ENCODE measurements around the gene NLRP7.
"Not testable (repeated sequence)": the region's sequence is repeated elsewhere in the genome, so short reads cannot be mapped to it uniquely, and the experiment has no call there.

NLRP7 gene

DNA sequence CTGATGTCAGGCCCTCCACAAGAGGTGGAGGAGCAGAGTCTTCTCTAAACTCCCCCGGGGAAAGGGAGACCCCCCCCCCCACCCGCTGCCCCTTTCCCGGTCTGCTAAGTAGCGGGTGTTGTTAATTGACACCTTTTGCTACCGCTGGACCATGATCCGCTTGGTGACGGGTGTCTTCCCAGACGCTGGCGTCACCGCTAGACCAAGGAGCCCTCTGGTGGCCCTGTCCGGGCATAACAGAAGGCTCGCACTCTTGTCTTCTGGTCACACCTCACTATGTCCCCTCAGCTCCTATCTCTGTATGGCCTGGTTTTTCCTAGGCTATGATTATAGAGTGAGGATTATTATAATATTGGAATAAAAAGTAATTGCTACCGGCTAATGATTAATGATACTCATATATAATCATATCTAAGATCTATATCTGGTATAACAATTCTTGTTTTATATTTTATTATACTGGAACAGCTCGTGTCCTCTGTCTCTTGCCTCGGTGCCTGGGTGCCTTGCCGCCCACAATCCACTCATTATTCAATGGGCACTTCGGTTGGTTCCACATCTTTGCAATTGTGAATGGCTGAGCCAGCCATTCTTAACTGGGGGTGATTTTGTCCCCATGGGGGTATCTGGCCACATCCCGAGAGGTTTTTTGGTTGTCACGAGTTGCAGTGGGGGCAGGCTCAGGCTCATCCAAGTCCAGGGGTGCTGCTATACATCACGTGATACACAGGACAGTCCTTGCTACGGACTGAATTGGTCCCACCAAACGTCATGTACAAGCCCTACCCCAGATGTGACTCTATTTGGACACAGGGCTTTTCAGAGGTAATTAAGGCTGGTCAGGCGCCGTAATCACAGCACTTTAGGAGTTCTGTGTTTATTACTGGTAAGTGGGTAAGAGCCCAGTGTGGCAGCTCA is 27.4 kb downstream of the NLRP7 start:
- not testable (repeated sequence) for H3K9me3 ChIP-seq (ENCODE audit: control insufficient read depth in 2 of 2, low read length in 2 of 2); H3K4me1 ChIP-seq (ENCODE audit: control insufficient read depth, insufficient read depth, low read length); H3K36me3 ChIP-seq (ENCODE audit: control insufficient read depth in 2 of 2, insufficient read depth in 2 of 2, low read length in 2 of 2); H3K27me3 ChIP-seq (ENCODE audit: control insufficient read depth in 1 of 2, insufficient read depth in 2 of 2, low read length in 2 of 2); H3K4me3 ChIP-seq (ENCODE audit: low read length in 2 of 2); H3K9ac ChIP-seq (ENCODE audit: low read length in 2 of 2); H3K27ac ChIP-seq (ENCODE audit: low read length)

DNA sequence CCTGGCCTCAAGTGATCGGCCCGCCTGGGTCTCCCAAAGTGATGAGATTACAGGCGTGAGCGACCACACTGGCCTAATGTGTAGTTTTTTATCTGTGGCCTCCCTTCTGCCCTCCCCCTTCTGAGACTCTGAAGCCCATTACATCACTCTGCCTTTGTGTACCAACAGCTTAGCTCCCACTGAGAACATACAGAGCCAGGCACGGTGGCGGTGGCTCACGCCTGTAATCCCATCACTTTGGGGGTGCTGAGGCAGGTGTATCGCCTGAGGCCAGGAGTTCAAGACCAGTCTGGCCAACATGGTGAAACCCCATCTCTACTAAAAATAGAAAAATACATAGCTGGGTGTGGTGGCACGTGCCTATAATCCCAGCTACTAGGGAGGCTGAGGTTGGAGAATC is 28.8 kb downstream of the NLRP7 start:
- Histone ChIP-seq H3K9me3 (ENCODE audit: control insufficient read depth in 2 of 2, low read length in 2 of 2) (no peaks in the 10 kb centered on the region), H3K36me3 (ENCODE audit: control insufficient read depth in 2 of 2, insufficient read depth in 2 of 2, low read length in 2 of 2) (no peaks in the 10 kb centered on the region)

DNA sequence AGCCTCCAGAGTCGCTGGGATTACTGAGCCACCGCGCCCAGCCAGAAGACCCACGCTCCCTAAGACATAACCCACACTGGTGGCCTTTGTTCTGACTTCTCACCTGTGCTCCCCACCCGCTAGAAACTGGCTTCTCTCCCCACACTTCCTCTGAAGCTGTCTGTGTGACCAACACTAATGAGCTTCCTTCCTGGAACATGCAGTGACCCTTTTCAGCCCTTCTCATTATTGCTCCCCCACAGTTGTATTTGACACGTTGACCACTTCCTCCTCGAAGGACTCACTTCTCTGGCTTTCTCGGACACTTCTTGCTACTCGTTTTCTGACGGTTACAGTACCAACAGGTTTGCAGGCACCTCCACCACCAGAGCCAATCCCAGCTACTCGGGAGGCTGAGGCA is 30.5 kb downstream of the NLRP7 start:
- peaks cover 0 to 4% of the 10 kb centered on the region in 2 donors for H3K27me3 ChIP-seq (ENCODE audit: control insufficient read depth in 1 of 2, insufficient read depth in 2 of 2, low read length in 2 of 2)
- H3K36me3 ChIP-seq (ENCODE audit: control insufficient read depth in 2 of 2, insufficient read depth in 2 of 2, low read length in 2 of 2): no peaks in the 10 kb centered on the region
- no peak overlapping the region for H3K9ac ChIP-seq (ENCODE audit: low read length in 2 of 2)
- no peak overlapping the region for H3K4me3 ChIP-seq (ENCODE audit: low read length in 2 of 2)
- no peak overlapping the region for H3K27ac ChIP-seq (ENCODE audit: low read length)
- H3K4me1 ChIP-seq (ENCODE audit: control insufficient read depth, insufficient read depth, low read length): no peaks in the 10 kb centered on the region
- no peaks in the 10 kb centered on the region for H3K9me3 ChIP-seq (ENCODE audit: control insufficient read depth in 2 of 2, low read length in 2 of 2)

More for the DNA sequence above, 28.8 kb downstream of the NLRP7 start:
- Histone ChIP-seq H3K27ac (ENCODE audit: low read length) (no peak overlapping the region), H3K9ac (ENCODE audit: low read length in 2 of 2) (no peak overlapping the region), H3K27me3 (ENCODE audit: control insufficient read depth in 1 of 2, insufficient read depth in 2 of 2, low read length in 2 of 2) (peaks cover 0 to 4% of the 10 kb centered on the region in 2 donors), H3K4me3 (ENCODE audit: low read length in 2 of 2) (no peak overlapping the region), H3K4me1 (ENCODE audit: control insufficient read depth, insufficient read depth, low read length) (no peaks in the 10 kb centered on the region)

DNA sequence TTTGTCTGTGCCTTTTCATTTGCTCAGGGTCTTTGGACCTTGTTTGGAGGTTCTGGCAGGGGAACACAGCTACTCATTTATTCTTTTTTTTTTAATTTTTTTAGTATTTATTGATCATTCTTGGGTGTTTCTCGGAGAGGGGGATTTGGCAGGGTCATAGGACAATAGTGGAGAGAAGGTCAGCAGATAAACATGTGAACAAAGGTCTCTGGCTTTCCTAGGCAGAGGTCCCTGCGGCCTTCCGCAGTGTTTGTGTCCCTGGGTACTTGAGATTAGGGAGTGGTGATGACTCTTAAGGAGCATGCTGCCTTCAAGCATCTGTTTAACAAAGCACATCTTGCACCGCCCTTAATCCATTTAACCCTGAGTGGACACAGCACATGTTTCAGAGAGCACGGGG is 39.4 kb downstream of the NLRP7 start:
- H3K9ac ChIP-seq (ENCODE audit: low read length in 2 of 2); H3K4me1 ChIP-seq (ENCODE audit: control insufficient read depth, insufficient read depth, low read length); H3K27ac ChIP-seq (ENCODE audit: low read length): not testable (repeated sequence)

DNA sequence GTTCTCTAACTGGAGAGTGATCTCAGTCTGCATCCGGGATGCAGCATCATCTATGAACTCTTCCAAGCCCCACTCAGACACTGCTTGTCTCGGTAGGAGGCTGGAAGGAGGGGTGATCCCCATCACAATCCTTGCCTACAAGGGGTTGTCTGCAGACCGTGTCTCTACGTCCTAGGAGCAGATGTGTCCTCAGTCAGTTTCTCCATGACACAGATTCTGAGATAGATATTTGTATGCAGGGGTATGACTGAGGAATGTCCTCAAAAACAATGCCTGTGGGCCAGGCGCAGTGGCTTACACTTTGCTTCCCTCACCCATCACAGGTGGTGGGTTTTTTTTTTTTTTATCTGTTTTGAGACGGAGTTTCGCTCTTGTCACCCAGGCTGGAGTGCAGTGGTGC is 40.5 kb downstream of the NLRP7 start:
- no peak overlapping the region for H3K9ac ChIP-seq (ENCODE audit: low read length in 2 of 2)
- H3K27ac ChIP-seq (ENCODE audit: low read length): no peak overlapping the region
- H3K4me1 ChIP-seq (ENCODE audit: control insufficient read depth, insufficient read depth, low read length): no peaks in the 10 kb centered on the region
- peaks cover 0 to 2% of the 10 kb centered on the region in 2 donors for H3K27me3 ChIP-seq (ENCODE audit: control insufficient read depth in 1 of 2, insufficient read depth in 2 of 2, low read length in 2 of 2)
- H3K9me3 ChIP-seq (ENCODE audit: control insufficient read depth in 2 of 2, low read length in 2 of 2): no peaks in the 10 kb centered on the region
- no peak overlapping the region for H3K4me3 ChIP-seq (ENCODE audit: low read length in 2 of 2)
- H3K36me3 ChIP-seq (ENCODE audit: control insufficient read depth in 2 of 2, insufficient read depth in 2 of 2, low read length in 2 of 2): no peaks in the 10 kb centered on the region

More for the DNA sequence above, 39.4 kb downstream of the NLRP7 start:
- H3K36me3 ChIP-seq (ENCODE audit: control insufficient read depth in 2 of 2, insufficient read depth in 2 of 2, low read length in 2 of 2); H3K4me3 ChIP-seq (ENCODE audit: low read length in 2 of 2); H3K27me3 ChIP-seq (ENCODE audit: control insufficient read depth in 1 of 2, insufficient read depth in 2 of 2, low read length in 2 of 2); H3K9me3 ChIP-seq (ENCODE audit: control insufficient read depth in 2 of 2, low read length in 2 of 2): not testable (repeated sequence)

DNA sequence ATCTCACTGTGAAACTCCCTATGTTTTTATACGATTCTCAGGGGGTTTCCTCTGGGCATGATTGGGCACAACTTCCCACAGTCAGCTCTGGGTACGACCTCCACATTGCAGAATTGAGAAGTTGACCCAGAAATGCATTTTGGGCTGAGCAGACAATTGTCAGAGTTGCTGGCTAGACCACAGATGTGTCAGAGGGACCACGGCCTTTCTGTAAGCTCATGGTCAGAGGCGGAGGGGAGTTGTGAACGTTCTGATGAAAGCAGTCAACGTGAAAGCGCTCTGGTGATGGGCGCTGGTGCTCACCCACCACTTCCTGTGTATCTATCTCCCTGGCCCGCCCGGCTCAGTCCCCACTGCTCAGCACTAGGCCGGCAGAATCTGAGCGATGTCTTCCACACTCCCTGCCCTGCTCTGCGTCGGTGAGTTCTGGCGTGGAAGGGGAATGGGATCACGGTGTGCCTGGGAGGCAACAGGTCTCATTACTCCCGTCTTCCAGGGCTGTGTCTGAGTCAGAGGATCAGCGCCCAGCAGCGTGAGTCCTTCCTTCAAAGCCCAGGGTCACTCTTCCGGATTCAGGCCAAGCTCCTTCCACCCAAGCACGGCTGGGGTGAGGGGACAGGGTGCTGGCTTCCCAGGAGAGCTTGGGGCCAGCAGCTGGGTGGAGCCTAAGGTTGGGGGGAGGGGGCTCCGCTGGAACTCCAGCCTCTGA is 41.4 kb downstream of the NLRP7 start, which contains the start of gene NCR1:
NCR1 (plus strand) TSS at position 346 of the 709 bp plus-strand sequence; CDS start at position 386, 40 bp downstream.
- Histone ChIP-seq H3K9ac (ENCODE audit: low read length in 2 of 2) (no peak within 1 kb of the TSS), H3K36me3 (ENCODE audit: control insufficient read depth in 2 of 2, insufficient read depth in 2 of 2, low read length in 2 of 2) (no peaks in the 10 kb centered on the region), H3K4me1 (ENCODE audit: control insufficient read depth, insufficient read depth, low read length) (no peaks in the 10 kb centered on the region), H3K9me3 (ENCODE audit: control insufficient read depth in 2 of 2, low read length in 2 of 2) (no peaks in the 10 kb centered on the region), H3K27me3 (ENCODE audit: control insufficient read depth in 1 of 2, insufficient read depth in 2 of 2, low read length in 2 of 2) (peaks cover 0 to 2% of the 10 kb centered on the region in 2 donors), H3K27ac (ENCODE audit: low read length) (no peak within 1 kb of the TSS), H3K4me3 (ENCODE audit: low read length in 2 of 2) (no peak within 1 kb of the TSS)

DNA sequence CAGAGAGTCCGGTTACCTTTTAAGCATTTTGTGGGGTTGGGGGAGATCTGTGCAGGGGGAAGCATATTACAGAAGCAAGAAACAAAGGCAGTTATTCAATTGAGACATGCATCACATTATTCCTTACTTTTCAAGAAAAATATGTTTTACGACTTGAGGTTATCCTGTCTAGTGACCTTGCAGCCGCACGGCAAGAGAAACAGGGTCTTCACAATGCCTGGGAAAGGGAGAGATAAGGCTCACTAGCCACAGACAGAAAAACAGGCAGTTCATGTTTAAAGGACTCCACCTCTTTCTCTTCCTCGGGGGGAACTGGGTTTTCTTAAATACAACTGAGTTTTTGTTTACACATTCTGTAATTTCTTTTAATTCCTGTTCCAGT is 41.9 kb downstream of the NLRP7 start:
- no peak overlapping the region for H3K27ac ChIP-seq (ENCODE audit: low read length)
- H3K9ac ChIP-seq (ENCODE audit: low read length in 2 of 2): no peak overlapping the region
- no peak overlapping the region for H3K4me3 ChIP-seq (ENCODE audit: low read length in 2 of 2)
- H3K36me3 ChIP-seq (ENCODE audit: control insufficient read depth in 2 of 2, insufficient read depth in 2 of 2, low read length in 2 of 2): no peaks in the 10 kb centered on the region
- H3K4me1 ChIP-seq (ENCODE audit: control insufficient read depth, insufficient read depth, low read length): no peaks in the 10 kb centered on the region
- no peaks in the 10 kb centered on the region for H3K9me3 ChIP-seq (ENCODE audit: control insufficient read depth in 2 of 2, low read length in 2 of 2)
- peaks cover 0 to 2% of the 10 kb centered on the region in 2 donors for H3K27me3 ChIP-seq (ENCODE audit: control insufficient read depth in 1 of 2, insufficient read depth in 2 of 2, low read length in 2 of 2)

DNA sequence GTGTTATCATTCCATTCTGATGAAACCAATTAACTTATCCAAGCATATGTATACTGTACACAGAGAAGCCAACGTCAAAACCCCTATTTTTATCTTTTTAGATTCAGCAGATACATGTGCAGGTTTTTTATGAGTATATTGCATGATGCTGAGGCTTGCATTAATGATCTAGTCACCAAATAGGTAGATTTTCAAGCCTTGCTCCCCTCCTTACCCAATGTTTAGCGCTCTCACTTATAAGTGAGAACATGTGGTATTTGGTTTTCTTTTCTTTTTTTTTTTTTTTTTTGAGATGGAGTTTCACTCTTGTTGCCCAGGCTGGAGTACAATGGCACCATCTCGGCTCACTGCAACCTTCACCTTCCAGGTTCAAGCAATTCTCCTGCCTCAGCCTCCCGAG is 43.1 kb downstream of the NLRP7 start:
- not testable (repeated sequence) for H3K27ac ChIP-seq (ENCODE audit: low read length); H3K4me1 ChIP-seq (ENCODE audit: control insufficient read depth, insufficient read depth, low read length); H3K36me3 ChIP-seq (ENCODE audit: control insufficient read depth in 2 of 2, insufficient read depth in 2 of 2, low read length in 2 of 2); H3K9ac ChIP-seq (ENCODE audit: low read length in 2 of 2); H3K27me3 ChIP-seq (ENCODE audit: control insufficient read depth in 1 of 2, insufficient read depth in 2 of 2, low read length in 2 of 2); H3K9me3 ChIP-seq (ENCODE audit: control insufficient read depth in 2 of 2, low read length in 2 of 2); H3K4me3 ChIP-seq (ENCODE audit: low read length in 2 of 2)

DNA sequence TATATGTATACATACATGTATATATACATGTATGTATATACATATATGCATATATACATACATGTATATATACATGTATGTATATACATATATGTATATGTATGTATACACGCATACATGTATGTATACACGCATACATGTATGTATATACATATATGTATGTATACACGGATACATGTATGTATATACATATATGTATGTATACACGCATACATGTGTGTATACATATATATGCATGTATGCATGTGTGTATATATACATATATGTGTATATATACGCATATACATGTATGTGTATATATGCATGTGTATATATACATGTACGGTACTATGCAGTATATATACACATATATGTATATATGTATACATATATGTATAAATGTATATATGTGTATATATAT is 44.0 kb downstream of the NLRP7 start:
- Histone ChIP-seq H3K9ac (ENCODE audit: low read length in 2 of 2) (no peak overlapping the region), H3K4me3 (ENCODE audit: low read length in 2 of 2) (no peak overlapping the region), H3K36me3 (ENCODE audit: control insufficient read depth in 2 of 2, insufficient read depth in 2 of 2, low read length in 2 of 2) (no peaks in the 10 kb centered on the region), H3K4me1 (ENCODE audit: control insufficient read depth, insufficient read depth, low read length) (no peaks in the 10 kb centered on the region), H3K9me3 (ENCODE audit: control insufficient read depth in 2 of 2, low read length in 2 of 2) (no peaks in the 10 kb centered on the region), H3K27ac (ENCODE audit: low read length) (no peak overlapping the region), H3K27me3 (ENCODE audit: control insufficient read depth in 1 of 2, insufficient read depth in 2 of 2, low read length in 2 of 2) (peaks cover 0 to 2% of the 10 kb centered on the region in 2 donors)

DNA sequence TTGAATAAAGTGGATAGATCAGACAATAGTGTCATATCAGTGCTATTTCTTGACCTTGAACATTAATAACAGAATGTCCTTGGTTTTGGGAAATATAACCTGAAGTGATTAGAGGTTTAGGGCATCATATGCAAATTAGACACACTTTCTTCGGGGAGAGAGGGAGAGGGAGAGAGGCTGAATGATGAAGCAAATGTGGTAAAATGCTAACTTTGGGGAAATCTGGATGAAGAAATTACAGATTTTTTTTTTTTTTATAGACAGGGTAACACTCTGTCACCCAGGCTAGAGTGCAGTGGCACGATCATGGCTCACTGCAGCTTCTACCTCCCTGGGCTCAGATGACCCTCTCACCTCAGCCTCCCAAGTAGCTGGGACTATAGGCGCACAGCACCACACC is 45.3 kb downstream of the NLRP7 start:
- Histone ChIP-seq H3K36me3 (ENCODE audit: control insufficient read depth in 2 of 2, insufficient read depth in 2 of 2, low read length in 2 of 2) (no peaks in the 10 kb centered on the region), H3K4me3 (ENCODE audit: low read length in 2 of 2) (no peak overlapping the region), H3K9ac (ENCODE audit: low read length in 2 of 2) (no peak overlapping the region), H3K9me3 (ENCODE audit: control insufficient read depth in 2 of 2, low read length in 2 of 2) (no peaks in the 10 kb centered on the region), H3K27ac (ENCODE audit: low read length) (no peak overlapping the region), H3K27me3 (ENCODE audit: control insufficient read depth in 1 of 2, insufficient read depth in 2 of 2, low read length in 2 of 2) (peaks cover 0 to 2% of the 10 kb centered on the region in 2 donors), H3K4me1 (ENCODE audit: control insufficient read depth, insufficient read depth, low read length) (no peaks in the 10 kb centered on the region)

DNA sequence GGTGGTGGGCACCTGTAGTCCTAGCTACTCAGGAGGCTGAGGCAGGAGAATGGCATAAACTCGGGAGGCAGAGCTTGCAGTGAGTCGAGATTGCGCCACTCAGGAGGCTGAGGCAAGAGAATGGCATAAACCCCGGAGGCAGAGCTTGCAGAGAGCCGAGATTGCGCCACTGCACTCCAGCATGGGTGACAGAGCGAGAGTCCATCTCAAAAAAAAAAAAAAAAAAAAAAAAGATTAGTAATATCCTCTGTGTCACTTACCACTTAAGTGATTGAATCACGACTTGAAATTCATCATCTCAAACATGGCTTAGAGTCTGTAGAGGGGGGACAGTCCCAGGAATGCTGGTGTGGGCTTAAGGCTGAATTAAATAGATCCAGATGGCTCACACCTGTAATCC is 46.2 kb downstream of the NLRP7 start:
- H3K9ac ChIP-seq (ENCODE audit: low read length in 2 of 2); H3K9me3 ChIP-seq (ENCODE audit: control insufficient read depth in 2 of 2, low read length in 2 of 2); H3K4me3 ChIP-seq (ENCODE audit: low read length in 2 of 2); H3K36me3 ChIP-seq (ENCODE audit: control insufficient read depth in 2 of 2, insufficient read depth in 2 of 2, low read length in 2 of 2); H3K27me3 ChIP-seq (ENCODE audit: control insufficient read depth in 1 of 2, insufficient read depth in 2 of 2, low read length in 2 of 2); H3K27ac ChIP-seq (ENCODE audit: low read length); H3K4me1 ChIP-seq (ENCODE audit: control insufficient read depth, insufficient read depth, low read length): not testable (repeated sequence)
